HL-60 (cell line): ENCODE data around the gene ARHGAP18.

Experiments used
- DNase-seq, 2 experiments: peaks; one replicate each; pipeline ENCODE4 v3.0.0-alpha.2; 2010 to 2020; ENCODE audit warnings: low read depth in 1 of 2, low spot score in 1 of 2
- H3K27ac ChIP-seq: fragments of 250-450 bp; sonication (Bioruptor Pico); replicated peaks from 2 replicates; pipeline ENCODE4 v1.5.1; 2020; ENCODE audit warnings: mild to moderate bottlenecking, moderate library complexity
- H3K27me3 ChIP-seq: fragments of 250-450 bp; sonication (Bioruptor Pico); 2 replicates; pipeline ENCODE4 v1.5.1; 2021; ENCODE audit warnings: mild to moderate bottlenecking, moderate library complexity; ENCODE audit not compliant: insufficient read depth, poor library complexity, severe bottlenecking
- H3K4me3 ChIP-seq: replicated peaks from 2 replicates; pipeline ENCODE4 v1.5.1; 2011; ENCODE audit warnings: mild to moderate bottlenecking, control low read depth, low read length; ENCODE audit not compliant: insufficient read depth
- GABPA ChIP-seq: IDR thresholded peaks from 2 replicates; pipeline ENCODE4 v1.6.1; 2012; ENCODE audit warnings: low read depth
- POLR2AphosphoS5 ChIP-seq: IDR thresholded peaks from 2 replicates; pipeline ENCODE4 v1.6.1; 2012; ENCODE audit warnings: low read depth
- SPI1 ChIP-seq: IDR thresholded peaks from 2 replicates; pipeline ENCODE4 v1.6.1; 2012; ENCODE audit warnings: low read depth, mild to moderate bottlenecking, borderline replicate concordance
- TF ChIP-seq, protein P1 (sequence below): IDR thresholded peaks from one replicate; pipeline ENCODE4 v1.5.1; 2011; ENCODE audit warnings: low read length, control low read depth, inconsistent platforms; ENCODE audit not compliant: insufficient read depth
- TF ChIP-seq, protein P2 (sequence below): IDR thresholded peaks from 2 replicates; pipeline ENCODE4 v1.6.1; 2012; ENCODE audit warnings: low read depth; ENCODE audit not compliant: insufficient replicate concordance

Gene ARHGAP18

DNA sequence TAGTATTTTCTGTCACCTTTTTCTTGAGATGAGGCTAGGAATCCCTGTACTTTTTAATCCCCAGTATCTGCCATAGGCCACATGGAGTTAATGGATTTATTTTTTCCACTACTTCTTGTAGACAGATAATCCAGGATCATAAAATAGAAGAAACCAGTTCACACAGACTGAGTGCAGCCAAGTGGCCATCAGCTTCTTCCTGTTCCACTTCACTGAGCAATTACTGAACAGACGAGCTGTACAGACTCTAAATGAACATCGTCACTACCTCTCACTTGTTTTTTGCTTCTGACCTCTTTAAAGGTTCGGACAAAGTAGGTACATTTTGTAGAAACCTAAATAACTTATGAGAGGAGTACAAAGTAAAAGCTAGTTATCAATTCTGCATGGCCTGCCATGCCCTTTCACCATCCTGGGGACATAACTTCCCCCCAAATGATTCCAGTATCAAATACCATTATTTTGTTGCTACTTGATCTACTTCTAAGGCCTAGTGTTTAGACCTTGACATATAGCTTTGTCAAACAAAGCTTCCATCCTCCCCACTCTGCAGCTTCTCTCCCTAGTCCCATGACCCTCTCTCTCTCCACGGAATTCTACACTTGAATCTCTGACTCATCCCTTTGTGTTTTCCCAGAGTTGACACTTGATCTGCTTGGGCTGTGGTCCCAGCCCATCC lies 34.4 kb upstream of the ARHGAP18 start:
- H3K27ac ChIP-seq: no peak overlapping the region
- no peak overlapping the region for H3K4me3 ChIP-seq
- DNase-seq: no peak
- TF ChIP-seq GABPA (no peak), POLR2AphosphoS5 (no peak), SPI1 (no peak)
- TF ChIP-seq, protein P1, sequence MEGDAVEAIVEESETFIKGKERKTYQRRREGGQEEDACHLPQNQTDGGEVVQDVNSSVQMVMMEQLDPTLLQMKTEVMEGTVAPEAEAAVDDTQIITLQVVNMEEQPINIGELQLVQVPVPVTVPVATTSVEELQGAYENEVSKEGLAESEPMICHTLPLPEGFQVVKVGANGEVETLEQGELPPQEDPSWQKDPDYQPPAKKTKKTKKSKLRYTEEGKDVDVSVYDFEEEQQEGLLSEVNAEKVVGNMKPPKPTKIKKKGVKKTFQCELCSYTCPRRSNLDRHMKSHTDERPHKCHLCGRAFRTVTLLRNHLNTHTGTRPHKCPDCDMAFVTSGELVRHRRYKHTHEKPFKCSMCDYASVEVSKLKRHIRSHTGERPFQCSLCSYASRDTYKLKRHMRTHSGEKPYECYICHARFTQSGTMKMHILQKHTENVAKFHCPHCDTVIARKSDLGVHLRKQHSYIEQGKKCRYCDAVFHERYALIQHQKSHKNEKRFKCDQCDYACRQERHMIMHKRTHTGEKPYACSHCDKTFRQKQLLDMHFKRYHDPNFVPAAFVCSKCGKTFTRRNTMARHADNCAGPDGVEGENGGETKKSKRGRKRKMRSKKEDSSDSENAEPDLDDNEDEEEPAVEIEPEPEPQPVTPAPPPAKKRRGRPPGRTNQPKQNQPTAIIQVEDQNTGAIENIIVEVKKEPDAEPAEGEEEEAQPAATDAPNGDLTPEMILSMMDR: no peak
- TF ChIP-seq, protein P2, sequence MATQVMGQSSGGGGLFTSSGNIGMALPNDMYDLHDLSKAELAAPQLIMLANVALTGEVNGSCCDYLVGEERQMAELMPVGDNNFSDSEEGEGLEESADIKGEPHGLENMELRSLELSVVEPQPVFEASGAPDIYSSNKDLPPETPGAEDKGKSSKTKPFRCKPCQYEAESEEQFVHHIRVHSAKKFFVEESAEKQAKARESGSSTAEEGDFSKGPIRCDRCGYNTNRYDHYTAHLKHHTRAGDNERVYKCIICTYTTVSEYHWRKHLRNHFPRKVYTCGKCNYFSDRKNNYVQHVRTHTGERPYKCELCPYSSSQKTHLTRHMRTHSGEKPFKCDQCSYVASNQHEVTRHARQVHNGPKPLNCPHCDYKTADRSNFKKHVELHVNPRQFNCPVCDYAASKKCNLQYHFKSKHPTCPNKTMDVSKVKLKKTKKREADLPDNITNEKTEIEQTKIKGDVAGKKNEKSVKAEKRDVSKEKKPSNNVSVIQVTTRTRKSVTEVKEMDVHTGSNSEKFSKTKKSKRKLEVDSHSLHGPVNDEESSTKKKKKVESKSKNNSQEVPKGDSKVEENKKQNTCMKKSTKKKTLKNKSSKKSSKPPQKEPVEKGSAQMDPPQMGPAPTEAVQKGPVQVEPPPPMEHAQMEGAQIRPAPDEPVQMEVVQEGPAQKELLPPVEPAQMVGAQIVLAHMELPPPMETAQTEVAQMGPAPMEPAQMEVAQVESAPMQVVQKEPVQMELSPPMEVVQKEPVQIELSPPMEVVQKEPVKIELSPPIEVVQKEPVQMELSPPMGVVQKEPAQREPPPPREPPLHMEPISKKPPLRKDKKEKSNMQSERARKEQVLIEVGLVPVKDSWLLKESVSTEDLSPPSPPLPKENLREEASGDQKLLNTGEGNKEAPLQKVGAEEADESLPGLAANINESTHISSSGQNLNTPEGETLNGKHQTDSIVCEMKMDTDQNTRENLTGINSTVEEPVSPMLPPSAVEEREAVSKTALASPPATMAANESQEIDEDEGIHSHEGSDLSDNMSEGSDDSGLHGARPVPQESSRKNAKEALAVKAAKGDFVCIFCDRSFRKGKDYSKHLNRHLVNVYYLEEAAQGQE: no peak
- no peaks in the 10 kb centered on the region for H3K27me3 ChIP-seq

DNA sequence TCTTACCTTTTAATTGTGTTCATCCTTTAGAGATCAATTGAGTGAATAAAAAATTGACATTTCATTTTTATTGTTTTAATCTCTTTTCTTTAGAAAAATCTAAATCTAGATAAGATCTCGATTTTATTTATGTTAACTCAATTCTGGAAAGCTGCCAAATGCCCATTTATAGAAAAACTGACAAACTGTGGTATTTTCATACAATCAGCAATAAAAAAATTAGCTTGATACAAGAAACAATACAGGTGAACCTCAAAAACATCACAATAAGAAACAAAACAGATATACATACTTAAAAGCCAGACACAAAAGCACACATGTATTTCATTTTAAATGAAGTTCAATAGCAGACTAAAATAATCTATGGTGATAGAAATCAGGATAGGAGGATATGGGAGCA lies 30.0 kb upstream of the ARHGAP18 start:
- Histone ChIP-seq H3K4me3 (no peak overlapping the region), H3K27me3 (no peaks in the 10 kb centered on the region), H3K27ac (no peak overlapping the region)
- DNase-seq: no peak
- TF ChIP-seq POLR2AphosphoS5 (no peak), GABPA (no peak), SPI1 (no peak)
- TF ChIP-seq, protein P1: no peak
- TF ChIP-seq, protein P2: no peak

DNA sequence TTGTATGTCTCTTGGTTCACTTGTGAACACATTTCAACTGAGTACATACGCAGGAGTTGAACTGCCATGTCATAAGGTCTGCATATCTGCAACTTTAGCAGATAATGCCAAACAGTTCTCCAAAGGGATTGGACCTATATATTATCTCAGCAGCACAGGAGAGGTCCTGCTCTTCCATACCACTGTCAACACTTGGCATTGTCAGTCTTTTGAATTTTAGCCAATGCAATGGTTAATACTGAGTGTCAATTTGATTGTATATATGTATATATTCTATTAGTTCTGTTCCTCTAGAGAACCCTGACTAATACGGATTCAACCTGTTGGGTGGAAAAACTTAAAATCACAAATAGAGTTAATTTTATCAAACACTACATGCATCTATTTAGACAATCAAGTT lies 26.1 kb upstream of the ARHGAP18 start:
- H3K27ac ChIP-seq: no peak overlapping the region
- no peak for TF ChIP-seq GABPA
- TF ChIP-seq, protein P1: no peak
- TF ChIP-seq, protein P2: no peak
- TF ChIP-seq SPI1: no peak
- no peak for TF ChIP-seq POLR2AphosphoS5
- no peak for DNase-seq
- H3K4me3 ChIP-seq: no peak overlapping the region
- no peaks in the 10 kb centered on the region for H3K27me3 ChIP-seq
